ENCODE results near the gene DOCK4. TPM values are rescaled to one million over a fixed set of nuclear protein-coding genes. Genes with fewer than 3 reads are reported as not detected.

The DOCK4 gene
- total and polyA plus RNA-seq, 10 of the 15 experiments (the other 5 are each of a cell fraction or from before 2014, with no cell fraction given) = 0.03 to 0.73 (median 0.38) TPM

GRCh38 chr7:111732923-111733322 lies 473.3 kb downstream of the DOCK4 start:
- POLR2A ChIA-PET = no interaction called here
- no peak overlapping the region for H3K4me3 ChIP-seq
- H3K9me3 ChIP-seq (replicated peaks; ENCODE audit: control insufficient read depth, insufficient read depth, low read length) = no peaks in the 10 kb centered on the region
- no peaks in the 10 kb centered on the region for H3K36me3 ChIP-seq (ENCODE audit: control insufficient read depth in 2 of 2, insufficient read depth in 2 of 2, low read length in 1 of 2)
- no peak overlapping the region for H3K27ac ChIP-seq (ENCODE audit: control insufficient read depth, insufficient read depth)
- 84% methylated on average over 4 of the region's 4 CpGs for WGBS (ENCODE audit: insufficient coverage, insufficient replicate concordance, low lambda C conversion rate, missing lambda C conversion rate)
- intact Hi-C loops (cut with micrococcal nuclease; ENCODE audit: unreplicated experiment) (loop anchor here (5.0 to 10.0 kb wide), 3 partner anchors 406 to 1162 kb away; no protein-coding TSS in a partner anchor), in situ Hi-C loops (cut with MboI) (loop anchor here (5.0 to 10.0 kb wide), 3 partner anchors 238 to 641 kb away; partner anchors contain the start of gene LRRN3)
- no peak overlapping the region for H3K4me2 ChIP-seq (ENCODE audit: control insufficient read depth, insufficient read depth)
- no peak overlapping the region for H2AFZ ChIP-seq (ENCODE audit: control insufficient read depth, low read depth, low read length)
- RAD21 ChIA-PET (ENCODE audit: unreplicated experiment) = interaction anchor here (0.7 kb wide), 1 partner anchor 764 kb away, joined by 3 read pairs; no protein-coding TSS in a partner anchor
- no peak overlapping the region for H3K9ac ChIP-seq (ENCODE audit: control insufficient read depth, insufficient read depth, low read length)
- H4K20me1 ChIP-seq (ENCODE audit: control insufficient read depth, insufficient read depth) = no peaks in the 10 kb centered on the region
- ATAC-seq (peak; percentile 65), DNase-seq (ENCODE audit: low read depth, low spot score) (no peak), FAIRE-seq (no peak)
- no peaks in the 10 kb centered on the region for H3K4me1 ChIP-seq (ENCODE audit: control insufficient read depth, insufficient read depth, low read length)
- SMC1A ChIA-PET (ENCODE audit: uncharacterized antibody, unreplicated experiment) = interaction anchor here (1.1 to 1.6 kb wide), 3 partner anchors 17 to 404 kb away, joined by 3 read pairs; no protein-coding TSS in a partner anchor
- no peaks in the 10 kb centered on the region for H3K79me2 ChIP-seq (ENCODE audit: control insufficient read depth, insufficient read depth, low read length)
- BruUV-seq (replicated peaks) = no TSS peak
- CTCF ChIA-PET = interaction anchor here (0.8 to 0.9 kb wide), 2 partner anchors 16 to 25 kb away, joined by 3 read pairs; no protein-coding TSS in a partner anchor
- no peak for TF ChIP-seq IKZF1 (conservative IDR thresholded peaks at IDR 0.05)
- TF ChIP-seq RELA (IDR thresholded peaks at IDR 0.05; ENCODE audit: borderline replicate concordance, partially characterized antibody) = no peak
- no peak for TF ChIP-seq BMI1 (IDR thresholded peaks at IDR 0.05; ENCODE audit: borderline replicate concordance)
- no peak for TF ChIP-seq BCL11A (IDR thresholded peaks at IDR 0.05; ENCODE audit: low read depth, low read length)
- TF ChIP-seq MEF2B (IDR thresholded peaks at IDR 0.05; ENCODE audit: partially characterized antibody, poor library complexity, severe bottlenecking) = no peak
- H3K27me3 ChIP-seq (replicated peaks in 1 of 2; ENCODE audit: control insufficient read depth in 2 of 2, insufficient read depth in 2 of 2, low read length in 1 of 2) = no peaks in the 10 kb centered on the region
